Neural progenitor cell (in vitro differentiated cells): Measurements from ENCODE around the gene PKD1L1.

ENCODE experiments used
- CTCF ChIP-seq: fragments of 200-600 bp; sonication (generic); IDR thresholded peaks from 2 replicates; pipeline ENCODE4 v1.5.1; 2017; ENCODE audit warnings: antibody characterized with exemption, mild to moderate bottlenecking
- EZH2 ChIP-seq: fragments of 200-600 bp; sonication (generic); IDR thresholded peaks from 2 replicates; pipeline ENCODE4 v1.6.1; 2017; ENCODE audit warnings: antibody characterized with exemption, mild to moderate bottlenecking, moderate library complexity

GRCh38 chr7:47982610-47983009 is 34.3 kb upstream of the PKD1L1 start:
- TF ChIP-seq CTCF (no peak), EZH2 (no peak)
